ENCODE results near the gene GPX6. TPM values are rescaled to one million over a fixed set of nuclear protein-coding genes. Genes with fewer than 3 reads are reported as not detected.
A peak's percentile ranks its signal among the peaks of the same experiment; 100 is the strongest.

Gene GPX6
- total and polyA plus RNA-seq, 2 of the 13 experiments (the other 11 are each of a cell fraction or from before 2014, with no cell fraction given) = not detected

DNA sequence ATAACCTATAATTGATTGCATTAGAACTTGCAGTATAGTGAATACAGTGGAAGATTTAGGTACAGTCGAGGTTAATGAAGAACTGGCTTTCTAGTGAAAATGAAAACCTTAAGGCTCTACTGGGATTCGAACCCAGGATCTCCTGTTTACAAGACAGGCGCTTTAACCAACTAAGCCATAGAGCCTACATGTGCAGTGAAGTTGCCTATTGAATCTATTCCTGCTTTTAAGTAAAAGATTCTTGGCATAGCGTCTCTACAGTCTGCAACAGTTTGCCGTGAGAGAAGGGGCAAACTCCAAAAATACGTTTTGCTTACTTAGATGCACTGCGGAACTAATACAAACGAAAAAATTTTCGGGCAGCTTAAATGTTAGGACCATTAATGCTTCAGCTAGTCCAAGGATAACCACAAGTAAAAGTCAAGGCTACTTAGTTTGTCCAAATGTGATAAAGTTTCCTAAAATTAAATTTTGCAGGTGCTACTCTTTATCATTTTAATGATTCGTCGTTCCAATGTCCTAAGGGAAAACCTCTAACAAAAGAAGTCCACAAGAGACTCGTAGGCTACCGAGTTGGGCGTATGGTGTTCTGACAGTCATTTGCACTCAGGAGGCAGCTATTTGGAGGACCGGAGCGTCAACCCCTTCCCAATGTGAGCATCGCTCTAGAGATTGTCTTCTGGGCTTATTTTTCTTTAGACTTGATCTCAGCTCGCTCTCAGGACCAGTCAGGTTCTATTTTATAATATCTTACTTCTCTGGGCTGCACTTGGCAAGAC is 41.0 kb downstream of the GPX6 start (continued):
- TF ChIP-seq CHCHD3 (CRISPR knock-in tag; IDR thresholded peaks at IDR 0.05) = no peak
- TF ChIP-seq ZNF30 (CRISPR knock-in tag; IDR thresholded peaks at IDR 0.05) = no peak
- TF ChIP-seq ZFX (CRISPR knock-in tag; IDR thresholded peaks at IDR 0.05; ENCODE audit: low read depth) = no peak
- no peak for TF ChIP-seq ZNF546 (CRISPR knock-in tag; conservative IDR thresholded peaks at IDR 0.05)
- TF ChIP-seq PPARG (CRISPR knock-in tag; conservative IDR thresholded peaks at IDR 0.05) = peak; percentile 67; the same call in 1 of the 2 replicates
- no peak for TF ChIP-seq SRY (CRISPR knock-in tag; IDR thresholded peaks at IDR 0.05)
- TF ChIP-seq KDM3A (CRISPR knock-in tag; IDR thresholded peaks at IDR 0.05; ENCODE audit: low read depth) = peak; percentile 33; the same call in 1 of the 2 replicates
- peak; percentile 53; the same call in 1 of the 2 replicates for TF ChIP-seq SRF (IDR thresholded peaks at IDR 0.05; ENCODE audit: low read depth, low read length)
- no peak for TF ChIP-seq GLI4 (CRISPR knock-in tag; IDR thresholded peaks at IDR 0.05; ENCODE audit: borderline replicate concordance)
- 0 out of 2 replicates have a peak, but pooled peaks have one; percentile 61 for TF ChIP-seq KMT2B (CRISPR knock-in tag; IDR thresholded peaks at IDR 0.05)
- TF ChIP-seq FOXO1 (CRISPR knock-in tag; IDR thresholded peaks at IDR 0.05) = peak; percentile 54; the same call in 1 of the 2 replicates
- TF ChIP-seq ZNF766 (CRISPR knock-in tag; IDR thresholded peaks at IDR 0.05; ENCODE audit: borderline replicate concordance) = no peak
- no peak for TF ChIP-seq IKZF1 (IDR thresholded peaks at IDR 0.05)
- peak; percentile 50; the same call in 1 of the 2 replicates for TF ChIP-seq ZNF430 (CRISPR knock-in tag; IDR thresholded peaks at IDR 0.05)
- peak; percentile 45; the same call in 1 of the 2 replicates for TF ChIP-seq SAP130 (CRISPR knock-in tag; IDR thresholded peaks at IDR 0.05; ENCODE audit: low read depth)
- no peak for TF ChIP-seq MLLT10 (CRISPR knock-in tag; IDR thresholded peaks at IDR 0.05)
- no peak for TF ChIP-seq FOXP1 (IDR thresholded peaks at IDR 0.05)
- no peak for TF ChIP-seq FOXP1 (CRISPR knock-in tag; IDR thresholded peaks at IDR 0.05)
- TF ChIP-seq, protein P1, sequence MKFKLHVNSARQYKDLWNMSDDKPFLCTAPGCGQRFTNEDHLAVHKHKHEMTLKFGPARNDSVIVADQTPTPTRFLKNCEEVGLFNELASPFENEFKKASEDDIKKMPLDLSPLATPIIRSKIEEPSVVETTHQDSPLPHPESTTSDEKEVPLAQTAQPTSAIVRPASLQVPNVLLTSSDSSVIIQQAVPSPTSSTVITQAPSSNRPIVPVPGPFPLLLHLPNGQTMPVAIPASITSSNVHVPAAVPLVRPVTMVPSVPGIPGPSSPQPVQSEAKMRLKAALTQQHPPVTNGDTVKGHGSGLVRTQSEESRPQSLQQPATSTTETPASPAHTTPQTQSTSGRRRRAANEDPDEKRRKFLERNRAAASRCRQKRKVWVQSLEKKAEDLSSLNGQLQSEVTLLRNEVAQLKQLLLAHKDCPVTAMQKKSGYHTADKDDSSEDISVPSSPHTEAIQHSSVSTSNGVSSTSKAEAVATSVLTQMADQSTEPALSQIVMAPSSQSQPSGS (CRISPR knock-in tag; IDR thresholded peaks at IDR 0.05) = peak; percentile 36; the same call in 1 of the 2 replicates
- peak; percentile 57; the same call in 1 of the 2 replicates for TF ChIP-seq ELF3 (CRISPR knock-in tag; IDR thresholded peaks at IDR 0.05)
- no peak for TF ChIP-seq ZIK1 (CRISPR knock-in tag; IDR thresholded peaks at IDR 0.05; ENCODE audit: borderline replicate concordance, low read depth)
- peak; percentile 37; the same call in 1 of the 2 replicates for TF ChIP-seq GATAD1 (CRISPR knock-in tag; IDR thresholded peaks at IDR 0.05)
- TF ChIP-seq RCOR2 (CRISPR knock-in tag; IDR thresholded peaks at IDR 0.05) = 0 out of 2 replicates have a peak, but pooled peaks have one; percentile 29
- TF ChIP-seq, protein P2, sequence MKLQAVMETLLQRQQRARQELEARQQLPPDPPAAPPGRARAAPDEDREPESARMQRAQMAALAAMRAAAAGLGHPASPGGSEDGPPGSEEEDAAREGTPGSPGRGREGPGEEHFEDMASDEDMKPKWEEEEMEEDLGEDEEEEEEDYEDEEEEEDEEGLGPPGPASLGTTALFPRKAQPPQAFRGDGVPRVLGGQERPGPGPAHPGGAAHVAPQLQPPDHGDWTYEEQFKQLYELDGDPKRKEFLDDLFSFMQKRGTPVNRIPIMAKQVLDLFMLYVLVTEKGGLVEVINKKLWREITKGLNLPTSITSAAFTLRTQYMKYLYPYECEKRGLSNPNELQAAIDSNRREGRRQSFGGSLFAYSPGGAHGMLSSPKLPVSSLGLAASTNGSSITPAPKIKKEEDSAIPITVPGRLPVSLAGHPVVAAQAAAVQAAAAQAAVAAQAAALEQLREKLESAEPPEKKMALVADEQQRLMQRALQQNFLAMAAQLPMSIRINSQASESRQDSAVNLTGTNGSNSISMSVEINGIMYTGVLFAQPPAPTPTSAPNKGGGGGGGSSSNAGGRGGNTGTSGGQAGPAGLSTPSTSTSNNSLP (IDR thresholded peaks at IDR 0.05; ENCODE audit: low read depth, low read length) = peak; percentile 14; the same call in 1 of the 2 replicates
- no peak for TF ChIP-seq KDM2A (CRISPR knock-in tag; IDR thresholded peaks at IDR 0.05; ENCODE audit: borderline replicate concordance, low read depth)
- TF ChIP-seq, protein P3, sequence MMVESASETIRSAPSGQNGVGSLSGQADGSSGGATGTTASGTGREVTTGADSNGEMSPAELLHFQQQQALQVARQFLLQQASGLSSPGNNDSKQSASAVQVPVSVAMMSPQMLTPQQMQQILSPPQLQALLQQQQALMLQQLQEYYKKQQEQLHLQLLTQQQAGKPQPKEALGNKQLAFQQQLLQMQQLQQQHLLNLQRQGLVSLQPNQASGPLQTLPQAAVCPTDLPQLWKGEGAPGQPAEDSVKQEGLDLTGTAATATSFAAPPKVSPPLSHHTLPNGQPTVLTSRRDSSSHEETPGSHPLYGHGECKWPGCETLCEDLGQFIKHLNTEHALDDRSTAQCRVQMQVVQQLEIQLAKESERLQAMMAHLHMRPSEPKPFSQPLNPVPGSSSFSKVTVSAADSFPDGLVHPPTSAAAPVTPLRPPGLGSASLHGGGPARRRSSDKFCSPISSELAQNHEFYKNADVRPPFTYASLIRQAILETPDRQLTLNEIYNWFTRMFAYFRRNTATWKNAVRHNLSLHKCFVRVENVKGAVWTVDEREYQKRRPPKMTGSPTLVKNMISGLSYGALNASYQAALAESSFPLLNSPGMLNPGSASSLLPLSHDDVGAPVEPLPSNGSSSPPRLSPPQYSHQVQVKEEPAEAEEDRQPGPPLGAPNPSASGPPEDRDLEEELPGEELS (CRISPR knock-in tag; IDR thresholded peaks at IDR 0.05) = 0 out of 2 replicates have a peak, but pooled peaks have one; percentile 22
- TF ChIP-seq, protein P4, sequence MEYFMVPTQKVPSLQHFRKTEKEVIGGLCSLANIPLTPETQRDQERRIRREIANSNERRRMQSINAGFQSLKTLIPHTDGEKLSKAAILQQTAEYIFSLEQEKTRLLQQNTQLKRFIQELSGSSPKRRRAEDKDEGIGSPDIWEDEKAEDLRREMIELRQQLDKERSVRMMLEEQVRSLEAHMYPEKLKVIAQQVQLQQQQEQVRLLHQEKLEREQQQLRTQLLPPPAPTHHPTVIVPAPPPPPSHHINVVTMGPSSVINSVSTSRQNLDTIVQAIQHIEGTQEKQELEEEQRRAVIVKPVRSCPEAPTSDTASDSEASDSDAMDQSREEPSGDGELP (IDR thresholded peaks at IDR 0.05; ENCODE audit: borderline replicate concordance, low read depth) = no peak
